Measurements from ENCODE around the gene NEBL. TPM values are rescaled to one million over a fixed set of nuclear protein-coding genes. Genes with fewer than 3 reads are reported as not detected.

Gene NEBL
- total and polyA plus RNA-seq, 2 experiments from 2014 or later: 6.3 to 12.3 TPM

GRCh38 chr10:20916976-20917375 lies 19.9 kb upstream of the NEBL start:
- H3K4me3 ChIP-seq: no peak overlapping the region
- DNase-seq (ENCODE audit: low spot score): no peak
- H4K20me1 ChIP-seq (ENCODE audit: insufficient read depth, poor library complexity, severe bottlenecking): no peaks in the 10 kb centered on the region
- H3K79me2 ChIP-seq: no peaks in the 10 kb centered on the region
- TF ChIP-seq CTCF (IDR thresholded peaks at IDR 0.05; ENCODE audit: poor library complexity) (no peak), EZH2phosphoT487 (IDR thresholded peaks at IDR 0.05; ENCODE audit: low read depth, severe bottlenecking, unreplicated experiment) (no peak)
- 71% methylated on average over 1 of the region's 1 CpG for WGBS (ENCODE audit: low lambda C conversion rate, missing lambda C conversion rate)
- H3K27ac ChIP-seq: no peak overlapping the region
- H2AFZ ChIP-seq: no peak overlapping the region
- H3K4me2 ChIP-seq: no peak overlapping the region
- no peaks in the 10 kb centered on the region for H3K9me2 ChIP-seq (replicated peaks; ENCODE audit: insufficient read depth)
- H3K4me1 ChIP-seq (ENCODE audit: insufficient read depth): no peaks in the 10 kb centered on the region
- no peaks in the 10 kb centered on the region for H3K9me3 ChIP-seq (ENCODE audit: low read depth)
- no peaks in the 10 kb centered on the region for H3K36me3 ChIP-seq (replicated peaks; ENCODE audit: insufficient read depth, low read depth)
- no peaks in the 10 kb centered on the region for H3K27me3 ChIP-seq

GRCh38 chr10:20912969-20913368 lies 15.9 kb upstream of the NEBL start:
- Histone ChIP-seq H3K4me1 (ENCODE audit: insufficient read depth) (no peaks in the 10 kb centered on the region), H3K4me3 (no peak overlapping the region), H3K36me3 (replicated peaks; ENCODE audit: insufficient read depth, low read depth) (no peaks in the 10 kb centered on the region), H3K9me2 (replicated peaks; ENCODE audit: insufficient read depth) (no peaks in the 10 kb centered on the region), H3K27ac (no peak overlapping the region), H4K20me1 (ENCODE audit: insufficient read depth, poor library complexity, severe bottlenecking) (no peaks in the 10 kb centered on the region), H3K9me3 (ENCODE audit: low read depth) (no peaks in the 10 kb centered on the region), H2AFZ (no peak overlapping the region), H3K27me3 (no peaks in the 10 kb centered on the region), H3K4me2 (no peak overlapping the region), H3K79me2 (no peaks in the 10 kb centered on the region)
- DNase-seq (ENCODE audit: low spot score): no peak
- TF ChIP-seq EZH2 (IDR thresholded peaks at IDR 0.05; ENCODE audit: borderline replicate concordance) (no peak), CTCF (IDR thresholded peaks at IDR 0.05; ENCODE audit: poor library complexity) (no peak), EZH2phosphoT487 (IDR thresholded peaks at IDR 0.05; ENCODE audit: low read depth, severe bottlenecking, unreplicated experiment) (no peak)
- WGBS (ENCODE audit: low lambda C conversion rate, missing lambda C conversion rate): 90% methylated on average over 1 of the region's 1 CpG

- Histone ChIP-seq H3K4me1 (ENCODE audit: insufficient read depth) (no peaks in the 10 kb centered on the region), H3K9me3 (ENCODE audit: low read depth) (no peaks in the 10 kb centered on the region), H3K9me2 (replicated peaks; ENCODE audit: insufficient read depth) (no peaks in the 10 kb centered on the region), H2AFZ (no peak overlapping the region), H3K4me2 (no peak overlapping the region), H3K79me2 (no peaks in the 10 kb centered on the region), H3K4me3 (no peak overlapping the region), H3K36me3 (replicated peaks; ENCODE audit: insufficient read depth, low read depth) (no peaks in the 10 kb centered on the region), H4K20me1 (ENCODE audit: insufficient read depth, poor library complexity, severe bottlenecking) (no peaks in the 10 kb centered on the region), H3K27ac (no peak overlapping the region), H3K27me3 (no peaks in the 10 kb centered on the region)
- WGBS (ENCODE audit: low lambda C conversion rate, missing lambda C conversion rate): 86% methylated on average over 4 of the region's 4 CpGs
- no peak for TF ChIP-seq EZH2 (IDR thresholded peaks at IDR 0.05; ENCODE audit: borderline replicate concordance)
- no peak for TF ChIP-seq CTCF (IDR thresholded peaks at IDR 0.05; ENCODE audit: poor library complexity)
- TF ChIP-seq EZH2phosphoT487 (IDR thresholded peaks at IDR 0.05; ENCODE audit: low read depth, severe bottlenecking, unreplicated experiment): no peak
- no peak for DNase-seq (ENCODE audit: low spot score)
Measured at GRCh38 chr10:20911626-20912025, 14.5 kb upstream of the NEBL start.

- TF ChIP-seq CTCF (IDR thresholded peaks at IDR 0.05; ENCODE audit: poor library complexity): no peak
- TF ChIP-seq EZH2phosphoT487 (IDR thresholded peaks at IDR 0.05; ENCODE audit: low read depth, severe bottlenecking, unreplicated experiment): no peak
- TF ChIP-seq EZH2 (IDR thresholded peaks at IDR 0.05; ENCODE audit: borderline replicate concordance): no peak
- H3K79me2 ChIP-seq: no peaks in the 10 kb centered on the region
- H3K4me3 ChIP-seq: no peak overlapping the region
- no peak overlapping the region for H2AFZ ChIP-seq
- H3K9me2 ChIP-seq (replicated peaks; ENCODE audit: insufficient read depth): no peaks in the 10 kb centered on the region
- H3K27me3 ChIP-seq: no peaks in the 10 kb centered on the region
- H3K9me3 ChIP-seq (ENCODE audit: low read depth): no peaks in the 10 kb centered on the region
- no peak overlapping the region for H3K4me2 ChIP-seq
- no peaks in the 10 kb centered on the region for H3K4me1 ChIP-seq (ENCODE audit: insufficient read depth)
- no peaks in the 10 kb centered on the region for H4K20me1 ChIP-seq (ENCODE audit: insufficient read depth, poor library complexity, severe bottlenecking)
- H3K27ac ChIP-seq: no peak overlapping the region
- no peaks in the 10 kb centered on the region for H3K36me3 ChIP-seq (replicated peaks; ENCODE audit: insufficient read depth, low read depth)
- DNase-seq (ENCODE audit: low spot score): no peak
Measured at GRCh38 chr10:20909801-20910200, 12.7 kb upstream of the NEBL start.
